ENCODE results near the gene KRTAP13-2. TPM values are rescaled to one million over a fixed set of nuclear protein-coding genes. Genes with fewer than 3 reads are reported as not detected.

KRTAP13-2 gene
- polyA plus RNA-seq, 1 donor (not counting 4 experiments of a cell fraction or from before 2014, with no cell fraction given), result not detected

DNA sequence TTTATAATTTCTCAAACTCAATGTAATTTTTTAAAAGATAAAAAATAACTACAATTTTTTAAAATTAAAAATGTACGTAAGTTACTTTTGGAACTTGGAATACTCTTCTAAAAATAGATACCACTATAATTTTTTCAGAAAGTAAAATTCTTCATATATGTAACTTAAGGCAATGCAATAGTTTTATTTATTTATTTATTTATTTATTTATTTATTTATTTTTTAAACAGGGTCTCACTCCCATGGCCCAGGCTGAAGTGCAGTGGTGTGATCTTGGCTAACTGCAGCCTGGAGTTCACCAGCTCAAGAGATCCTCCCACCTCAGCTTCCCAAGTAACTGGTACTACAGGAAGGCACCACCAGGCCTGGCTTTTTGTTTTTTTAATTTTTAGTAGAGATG, 20.5 kb downstream of the KRTAP13-2 start:
- FAIRE-seq (no peak), DNase-seq (ENCODE audit: low read depth, low spot score) (no peak)
- TF ChIP-seq EZH2 (IDR thresholded peaks at IDR 0.05; ENCODE audit: low read length), result no peak
- TF ChIP-seq, protein P1, sequence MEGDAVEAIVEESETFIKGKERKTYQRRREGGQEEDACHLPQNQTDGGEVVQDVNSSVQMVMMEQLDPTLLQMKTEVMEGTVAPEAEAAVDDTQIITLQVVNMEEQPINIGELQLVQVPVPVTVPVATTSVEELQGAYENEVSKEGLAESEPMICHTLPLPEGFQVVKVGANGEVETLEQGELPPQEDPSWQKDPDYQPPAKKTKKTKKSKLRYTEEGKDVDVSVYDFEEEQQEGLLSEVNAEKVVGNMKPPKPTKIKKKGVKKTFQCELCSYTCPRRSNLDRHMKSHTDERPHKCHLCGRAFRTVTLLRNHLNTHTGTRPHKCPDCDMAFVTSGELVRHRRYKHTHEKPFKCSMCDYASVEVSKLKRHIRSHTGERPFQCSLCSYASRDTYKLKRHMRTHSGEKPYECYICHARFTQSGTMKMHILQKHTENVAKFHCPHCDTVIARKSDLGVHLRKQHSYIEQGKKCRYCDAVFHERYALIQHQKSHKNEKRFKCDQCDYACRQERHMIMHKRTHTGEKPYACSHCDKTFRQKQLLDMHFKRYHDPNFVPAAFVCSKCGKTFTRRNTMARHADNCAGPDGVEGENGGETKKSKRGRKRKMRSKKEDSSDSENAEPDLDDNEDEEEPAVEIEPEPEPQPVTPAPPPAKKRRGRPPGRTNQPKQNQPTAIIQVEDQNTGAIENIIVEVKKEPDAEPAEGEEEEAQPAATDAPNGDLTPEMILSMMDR (optimal IDR thresholded peaks at IDR 0.05 in 1 of 3, IDR thresholded peaks at IDR 0.05 in 1 of 3, conservative IDR thresholded peaks at IDR 0.05 in 1 of 3; ENCODE audit: extremely low read depth in 1 of 3, insufficient read depth in 2 of 3, low read length in 3 of 3), result no peak
- Histone ChIP-seq H3K4me1 (ENCODE audit: control insufficient read depth, extremely low read depth, insufficient read depth, low read length) (no peaks in the 10 kb centered on the region), H3K36me3 (ENCODE audit: control insufficient read depth in 2 of 2, extremely low read depth in 1 of 2, insufficient read depth in 2 of 2, low read length in 2 of 2) (no peaks in the 10 kb centered on the region), H3K79me2 (ENCODE audit: control insufficient read depth, insufficient read depth, low read length) (no peaks in the 10 kb centered on the region), H3K9ac (ENCODE audit: control insufficient read depth, extremely low read depth, insufficient read depth, low read length) (no peak overlapping the region), H4K20me1 (ENCODE audit: control insufficient read depth, extremely low read depth, insufficient read depth, low read length) (no peaks in the 10 kb centered on the region), H3K4me2 (ENCODE audit: control insufficient read depth, extremely low read depth, insufficient read depth, low read depth, low read length) (no peak overlapping the region), H3K27ac (ENCODE audit: control insufficient read depth, insufficient read depth, low read length) (no peak overlapping the region), H3K9me3 (ENCODE audit: control insufficient read depth, low read depth, low read length) (no peaks in the 10 kb centered on the region), H2AFZ (ENCODE audit: control insufficient read depth, low read length) (no peak overlapping the region), H3K4me3 (ENCODE audit: control insufficient read depth in 2 of 3, extremely low read depth in 1 of 3, insufficient read depth in 2 of 3, low read depth in 1 of 3, low read length in 3 of 3) (no peak overlapping the region), H3K9me1 (ENCODE audit: control insufficient read depth, extremely low read depth, insufficient read depth, low read length) (no peaks in the 10 kb centered on the region), H3K27me3 (ENCODE audit: control insufficient read depth, extremely low read depth, insufficient read depth, low read length) (no peaks in the 10 kb centered on the region)
- dilution Hi-C loops (cut with MboI; ENCODE audit: extremely low pct_ligation_motif_present, low sequenced_read_pairs), result no loop called here

DNA sequence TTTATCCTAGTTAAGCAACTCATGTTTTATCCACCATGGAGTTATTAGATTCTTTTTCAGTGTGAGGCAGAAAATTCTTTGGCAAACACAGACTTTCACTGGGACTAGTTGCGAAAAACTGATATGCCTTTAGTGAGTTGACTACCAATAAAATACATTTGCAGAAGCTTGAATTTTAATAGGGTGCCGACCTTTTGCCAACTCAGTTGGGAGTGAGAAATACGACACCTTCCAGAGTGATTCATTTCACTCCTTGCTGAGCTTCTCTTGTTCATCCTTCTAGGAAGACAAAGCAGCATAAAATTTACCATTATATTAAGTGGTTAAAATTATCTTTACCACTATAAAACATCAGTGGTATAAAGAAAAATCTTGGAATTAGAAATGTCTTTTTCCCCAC, 22.5 kb downstream of the KRTAP13-2 start:
- FAIRE-seq (no peak), DNase-seq (ENCODE audit: low read depth, low spot score) (no peak)
- H3K4me2 ChIP-seq (ENCODE audit: control insufficient read depth, extremely low read depth, insufficient read depth, low read depth, low read length), result no peak overlapping the region
- dilution Hi-C loops (cut with MboI; ENCODE audit: extremely low pct_ligation_motif_present, low sequenced_read_pairs), result no loop called here
- TF ChIP-seq, protein P1 (optimal IDR thresholded peaks at IDR 0.05 in 1 of 3, IDR thresholded peaks at IDR 0.05 in 1 of 3, conservative IDR thresholded peaks at IDR 0.05 in 1 of 3; ENCODE audit: extremely low read depth in 1 of 3, insufficient read depth in 2 of 3, low read length in 3 of 3), result no peak
- no peak for TF ChIP-seq EZH2 (IDR thresholded peaks at IDR 0.05; ENCODE audit: low read length)
- no peaks in the 10 kb centered on the region for H3K4me1 ChIP-seq (ENCODE audit: control insufficient read depth, extremely low read depth, insufficient read depth, low read length)
- no peaks in the 10 kb centered on the region for H3K27me3 ChIP-seq (ENCODE audit: control insufficient read depth, extremely low read depth, insufficient read depth, low read length)
- H3K27ac ChIP-seq (ENCODE audit: control insufficient read depth, insufficient read depth, low read length), result no peak overlapping the region
- no peak overlapping the region for H3K9ac ChIP-seq (ENCODE audit: control insufficient read depth, extremely low read depth, insufficient read depth, low read length)
- no peaks in the 10 kb centered on the region for H3K9me1 ChIP-seq (ENCODE audit: control insufficient read depth, extremely low read depth, insufficient read depth, low read length)
- H3K4me3 ChIP-seq (ENCODE audit: control insufficient read depth in 2 of 3, extremely low read depth in 1 of 3, insufficient read depth in 2 of 3, low read depth in 1 of 3, low read length in 3 of 3), result no peak overlapping the region
- H3K36me3 ChIP-seq (ENCODE audit: control insufficient read depth in 2 of 2, extremely low read depth in 1 of 2, insufficient read depth in 2 of 2, low read length in 2 of 2), result no peaks in the 10 kb centered on the region
- H4K20me1 ChIP-seq (ENCODE audit: control insufficient read depth, extremely low read depth, insufficient read depth, low read length), result no peaks in the 10 kb centered on the region
- no peaks in the 10 kb centered on the region for H3K79me2 ChIP-seq (ENCODE audit: control insufficient read depth, insufficient read depth, low read length)
- no peak overlapping the region for H2AFZ ChIP-seq (ENCODE audit: control insufficient read depth, low read length)
- H3K9me3 ChIP-seq (ENCODE audit: control insufficient read depth, low read depth, low read length), result no peaks in the 10 kb centered on the region
